OCI-LY1 (cell line): Measurements from ENCODE around the gene SETDB2.

Experiments
- H2AFZ ChIP-seq: fragments of 200-600 bp; sonication (generic), shearing (Covaris generic); 2 replicates; pipeline ENCODE4 v1.6.0; 2014; ENCODE audit warnings: antibody characterized with exemption, mild to moderate bottlenecking, low read length
- H3F3A ChIP-seq: fragments of 200-600 bp; sonication (generic), shearing (Covaris generic); 2 replicates; pipeline ENCODE4 v1.6.0; 2014; ENCODE audit warnings: mild to moderate bottlenecking, antibody characterized with exemption, low read length, moderate library complexity; ENCODE audit not compliant: insufficient read depth
- H3K27ac ChIP-seq: fragments of 200-600 bp; sonication (generic); 2 replicates; pipeline ENCODE4 v1.5.1; 2014; ENCODE audit warnings: low read length, mixed run types, mild to moderate bottlenecking, low read depth; ENCODE audit not compliant: poor library complexity, severe bottlenecking
- H3K27me3 ChIP-seq: fragments of 200-600 bp; sonication (generic); 2 replicates; pipeline ENCODE4 v1.6.0; 2014; ENCODE audit warnings: antibody characterized with exemption, mild to moderate bottlenecking, low read length, moderate library complexity; ENCODE audit not compliant: insufficient read depth
- H3K36me3 ChIP-seq: fragments of 200-600 bp; sonication (generic); 2 replicates; pipeline ENCODE4 v1.6.1; 2014; ENCODE audit warnings: mild to moderate bottlenecking, antibody characterized with exemption, low read length, moderate library complexity, mixed read lengths; ENCODE audit not compliant: insufficient read depth
- H3K4me1 ChIP-seq: fragments of 200-600 bp; sonication (generic); 2 replicates; pipeline ENCODE4 v1.5.1; 2014; ENCODE audit warnings: mild to moderate bottlenecking, low read length, moderate library complexity; ENCODE audit not compliant: insufficient read depth, severe bottlenecking
- H3K4me2 ChIP-seq: fragments of 200-600 bp; sonication (generic), shearing (Covaris generic); 2 replicates; pipeline ENCODE4 v1.6.1; 2014; ENCODE audit warnings: low read length
- H3K4me3 ChIP-seq: fragments of 200-600 bp; sonication (generic); 2 replicates; pipeline ENCODE4 v1.5.1; 2014; ENCODE audit warnings: low read length, low read depth, mild to moderate bottlenecking, mixed read lengths; ENCODE audit not compliant: poor library complexity, severe bottlenecking
- H3K79me2 ChIP-seq: fragments of 200-600 bp; shearing (Covaris generic); 2 replicates; pipeline ENCODE4 v1.6.1; 2016; ENCODE audit warnings: mixed run types, low read length, mixed read lengths; ENCODE audit not compliant: insufficient read depth
- H3K9ac ChIP-seq: fragments of 200-600 bp; sonication (generic), shearing (Covaris generic); 2 replicates; pipeline ENCODE4 v1.6.1; 2014; ENCODE audit warnings: mild to moderate bottlenecking, low read length, mixed read lengths
- H3K9me2 ChIP-seq: fragments of 200-600 bp; sonication (generic), shearing (Covaris generic); 2 replicates; pipeline ENCODE4 v1.6.1; 2014; ENCODE audit warnings: low read depth, mild to moderate bottlenecking, low read length, mixed read lengths
- H3K9me3 ChIP-seq: fragments of 200-600 bp; shearing (Covaris generic); 2 replicates; pipeline ENCODE4 v1.6.1; 2014; ENCODE audit warnings: low read length, mixed read lengths
- H4K20me1 ChIP-seq: fragments of 200-600 bp; sonication (generic), shearing (Covaris generic); 2 replicates; pipeline ENCODE4 v1.6.0; 2016; ENCODE audit warnings: mild to moderate bottlenecking, low read length; ENCODE audit not compliant: insufficient read depth
- CTCF ChIP-seq: fragments of 200-600 bp; sonication (generic), shearing (Covaris generic); IDR thresholded peaks from 2 replicates; pipeline ENCODE4 v1.5.1; 2017; ENCODE audit warnings: mild to moderate bottlenecking, antibody characterized with exemption, low read length, moderate library complexity, mixed read lengths
- EZH2 ChIP-seq: fragments of 200-600 bp; sonication (generic), shearing (Covaris generic); IDR thresholded peaks from 2 replicates; pipeline ENCODE4 v1.8.0; 2017; ENCODE audit warnings: borderline replicate concordance, mixed run types, mild to moderate bottlenecking, antibody characterized with exemption, low read length, moderate library complexity, mixed read lengths

SETDB2 gene

GRCh38 chr13:49439609-49440008 is 4.5 kb upstream of the SETDB2 start:
- H3K27ac ChIP-seq: peak overlapping the region; percentile 52
- no peak overlapping the region for H3K9ac ChIP-seq
- H3F3A ChIP-seq: peaks cover 2% of the 10 kb centered on the region; the same call in 1 of the 2 replicates
- no peaks in the 10 kb centered on the region for H4K20me1 ChIP-seq
- TF ChIP-seq EZH2 (no peak), CTCF (no peak)
- H3K36me3 ChIP-seq: no peaks in the 10 kb centered on the region
- H3K4me1 ChIP-seq: peaks cover 29% of the 10 kb centered on the region
- H3K9me2 ChIP-seq: no peaks in the 10 kb centered on the region
- H3K27me3 ChIP-seq: no peaks in the 10 kb centered on the region
- peak overlapping the region; percentile 13; the same call in 1 of the 2 replicates for H3K4me2 ChIP-seq
- no peaks in the 10 kb centered on the region for H3K79me2 ChIP-seq
- no peak overlapping the region for H3K4me3 ChIP-seq
- no peaks in the 10 kb centered on the region for H3K9me3 ChIP-seq
- H2AFZ ChIP-seq: no peak overlapping the region

- Histone ChIP-seq H3K27me3 (no peaks in the 10 kb centered on the region), H3K4me2 (no peak overlapping the region), H3K27ac (no peak overlapping the region), H2AFZ (no peak overlapping the region), H3K79me2 (peaks cover 6% of the 10 kb centered on the region), H3K9me2 (no peaks in the 10 kb centered on the region), H3F3A (peaks cover 9% of the 10 kb centered on the region), H3K36me3 (peaks cover 3% of the 10 kb centered on the region), H3K9ac (no peak overlapping the region), H3K4me1 (peaks cover 38% of the 10 kb centered on the region), H4K20me1 (no peaks in the 10 kb centered on the region), H3K9me3 (no peaks in the 10 kb centered on the region), H3K4me3 (no peak overlapping the region)
- TF ChIP-seq EZH2 (no peak), CTCF (no peak)
Measured at GRCh38 chr13:49441312-49441711, 2.8 kb upstream of the SETDB2 start.

DNA sequence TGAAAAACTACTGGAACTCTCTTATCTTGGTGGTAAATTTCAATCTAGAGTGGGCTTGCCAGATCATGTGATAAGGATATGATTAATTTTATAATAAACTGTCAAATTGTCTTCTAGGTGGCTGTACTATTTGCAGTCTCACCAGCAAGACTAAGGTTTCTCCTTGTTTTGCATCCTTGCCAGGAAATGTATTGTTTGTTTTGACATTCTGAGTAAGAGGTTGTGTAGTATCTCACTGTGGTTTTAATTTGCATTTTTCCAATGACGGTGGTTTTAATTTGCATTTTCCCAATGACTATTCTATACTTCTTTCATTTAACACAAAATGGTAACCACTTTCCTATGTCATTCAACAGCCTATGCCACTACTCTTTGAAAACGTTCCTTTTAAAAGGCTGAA is 2.2 kb upstream of the SETDB2 start:
- H3K27me3 ChIP-seq: no peaks in the 10 kb centered on the region
- H3K27ac ChIP-seq: no peak overlapping the region
- H3K9ac ChIP-seq: no peak overlapping the region
- peaks cover 43% of the 10 kb centered on the region for H3K4me1 ChIP-seq
- peaks cover 8% of the 10 kb centered on the region for H3K36me3 ChIP-seq
- H3K4me3 ChIP-seq: no peak overlapping the region
- no peaks in the 10 kb centered on the region for H3K9me2 ChIP-seq
- no peaks in the 10 kb centered on the region for H4K20me1 ChIP-seq
- peaks cover 9% of the 10 kb centered on the region for H3F3A ChIP-seq
- no peak overlapping the region for H2AFZ ChIP-seq
- H3K4me2 ChIP-seq: no peak overlapping the region
- H3K9me3 ChIP-seq: no peaks in the 10 kb centered on the region
- H3K79me2 ChIP-seq: peaks cover 12% of the 10 kb centered on the region
- TF ChIP-seq EZH2 (no peak), CTCF (no peak)
